ENCODE data around the gene RAB17.

Gene RAB17

DNA sequence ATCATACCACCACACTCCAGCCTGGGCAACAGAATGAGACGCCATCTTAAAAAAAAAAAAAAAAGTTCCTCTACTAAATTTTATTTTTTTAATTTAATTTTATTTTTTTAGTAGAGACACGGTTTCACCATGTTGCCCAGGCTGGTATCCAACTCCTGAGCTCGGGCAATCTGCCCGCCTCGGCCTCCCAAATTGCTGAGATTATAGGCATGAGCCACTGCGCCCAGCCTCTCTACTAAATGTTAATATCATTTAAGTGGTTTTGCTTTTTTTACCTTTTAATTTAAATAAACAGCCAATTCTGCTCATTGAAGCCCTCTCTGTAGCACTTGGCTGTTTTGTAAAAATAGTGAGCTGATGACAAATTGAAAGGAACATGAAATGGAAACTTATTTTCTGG is 9.2 kb downstream of the RAB17 start:
- Histone ChIP-seq H3K27me3 (ENCODE audit: control insufficient read depth, insufficient read depth, low read length) (no peaks in the 10 kb centered on the region), H2AFZ (no peak overlapping the region), H3K9me3 (ENCODE audit: control insufficient read depth, low read length) (no peaks in the 10 kb centered on the region), H3K4me3 (ENCODE audit: low read depth, low read length) (no peak overlapping the region), H3K79me2 (peaks cover 12% of the 10 kb centered on the region), H3K27ac (no peak overlapping the region), H3K4me2 (ENCODE audit: low read length) (no peak overlapping the region), H3K4me1 (peaks cover 10% of the 10 kb centered on the region), H3K9ac (no peak overlapping the region), H3K36me3 (ENCODE audit: control insufficient read depth, insufficient read depth, low read length) (no peaks in the 10 kb centered on the region)
- TF ChIP-seq CTCF (IDR thresholded peaks at IDR 0.05), result no peak

DNA sequence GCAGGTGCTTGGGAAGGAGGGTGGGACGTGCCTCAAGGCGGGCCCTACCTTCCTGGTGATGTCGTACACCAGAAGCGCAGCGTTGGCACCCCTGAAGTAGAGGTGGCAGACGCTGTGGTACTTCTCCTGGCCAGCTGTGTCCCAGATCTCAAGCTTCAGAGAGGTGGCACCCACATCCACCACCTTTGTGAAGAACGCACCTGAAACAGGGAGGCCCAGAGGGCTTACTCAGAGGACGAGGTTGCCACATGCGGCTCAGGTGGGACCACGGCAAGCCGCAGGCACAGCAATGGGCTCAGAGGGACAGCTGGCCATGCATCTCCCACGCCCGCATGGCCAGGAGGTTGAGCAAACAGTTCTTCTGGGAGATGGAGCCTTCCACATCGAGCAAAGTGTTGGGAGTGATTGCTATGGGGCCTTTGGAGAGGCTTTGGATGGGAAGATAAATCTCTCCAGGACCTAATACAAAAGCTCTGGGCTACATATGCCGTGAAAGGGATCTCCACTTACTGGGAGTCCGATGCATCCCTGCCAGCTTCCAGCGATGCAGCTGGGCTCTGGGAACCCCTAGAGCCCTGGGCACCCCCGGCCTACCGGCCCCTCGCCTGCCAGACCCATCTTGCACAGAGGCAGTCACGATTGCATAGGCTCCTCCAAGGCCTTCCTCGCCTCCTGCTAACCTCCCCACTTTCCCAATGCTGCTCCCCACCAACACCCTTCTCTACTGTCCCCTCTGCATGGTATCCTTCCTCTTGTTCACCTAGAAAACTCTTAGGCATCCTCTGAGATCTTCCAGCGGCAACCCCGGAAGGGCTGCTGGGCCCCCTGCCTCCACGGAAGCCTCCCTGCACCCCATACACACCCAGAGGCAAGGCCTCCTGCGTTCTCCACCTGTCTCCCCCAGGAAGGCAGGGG is 12.3 kb downstream of the RAB17 start:
- no peak overlapping the region for H2AFZ ChIP-seq
- H3K4me1 ChIP-seq, result peaks cover 8% of the 10 kb centered on the region
- no peak overlapping the region for H3K9ac ChIP-seq
- H3K79me2 ChIP-seq, result peaks cover 12% of the 10 kb centered on the region
- H3K27me3 ChIP-seq (ENCODE audit: control insufficient read depth, insufficient read depth, low read length), result no peaks in the 10 kb centered on the region
- H3K9me3 ChIP-seq (ENCODE audit: control insufficient read depth, low read length), result no peaks in the 10 kb centered on the region
- H3K36me3 ChIP-seq (ENCODE audit: control insufficient read depth, insufficient read depth, low read length), result no peaks in the 10 kb centered on the region
- no peak overlapping the region for H3K27ac ChIP-seq
- TF ChIP-seq CTCF (IDR thresholded peaks at IDR 0.05), result no peak
- no peak overlapping the region for H3K4me2 ChIP-seq (ENCODE audit: low read length)
- H3K4me3 ChIP-seq (ENCODE audit: low read depth, low read length), result no peak overlapping the region

DNA sequence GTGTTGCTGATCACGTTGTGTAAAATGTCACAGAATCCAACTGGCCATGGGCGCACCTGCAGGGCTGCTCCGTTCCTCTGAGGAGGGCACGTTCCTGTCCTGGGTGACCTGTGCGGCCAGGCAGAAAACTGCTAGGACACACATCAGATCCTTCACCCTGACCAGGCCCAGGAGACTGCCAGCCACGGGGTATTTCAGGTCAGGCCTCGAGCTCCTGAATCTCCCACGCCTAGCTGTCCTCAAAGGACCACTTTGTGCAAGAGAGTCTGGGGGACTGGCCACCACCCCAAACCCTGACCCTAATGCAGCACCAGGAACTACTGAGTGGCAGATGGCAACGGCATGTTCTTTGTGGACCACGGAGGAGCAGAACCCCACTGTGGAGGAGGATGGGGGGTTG is 13.1 kb downstream of the RAB17 start:
- no peaks in the 10 kb centered on the region for H3K27me3 ChIP-seq (ENCODE audit: control insufficient read depth, insufficient read depth, low read length)
- peaks cover 12% of the 10 kb centered on the region for H3K79me2 ChIP-seq
- H3K4me3 ChIP-seq (ENCODE audit: low read depth, low read length), result no peak overlapping the region
- H3K9me3 ChIP-seq (ENCODE audit: control insufficient read depth, low read length), result no peaks in the 10 kb centered on the region
- no peak for TF ChIP-seq CTCF (IDR thresholded peaks at IDR 0.05)
- H3K9ac ChIP-seq, result no peak overlapping the region
- H2AFZ ChIP-seq, result no peak overlapping the region
- H3K4me1 ChIP-seq, result peaks cover 14% of the 10 kb centered on the region
- H3K4me2 ChIP-seq (ENCODE audit: low read length), result no peak overlapping the region
- no peaks in the 10 kb centered on the region for H3K36me3 ChIP-seq (ENCODE audit: control insufficient read depth, insufficient read depth, low read length)
- no peak overlapping the region for H3K27ac ChIP-seq

- H3K27me3 ChIP-seq (ENCODE audit: control insufficient read depth, insufficient read depth, low read length), result no peaks in the 10 kb centered on the region
- no peaks in the 10 kb centered on the region for H3K36me3 ChIP-seq (ENCODE audit: control insufficient read depth, insufficient read depth, low read length)
- TF ChIP-seq CTCF (IDR thresholded peaks at IDR 0.05), result no peak
- H3K4me2 ChIP-seq (ENCODE audit: low read length), result no peak overlapping the region
- peaks cover 14% of the 10 kb centered on the region for H3K4me1 ChIP-seq
- H3K79me2 ChIP-seq, result peaks cover 12% of the 10 kb centered on the region
- H3K9me3 ChIP-seq (ENCODE audit: control insufficient read depth, low read length), result no peaks in the 10 kb centered on the region
- no peak overlapping the region for H3K27ac ChIP-seq
- H2AFZ ChIP-seq, result no peak overlapping the region
- no peak overlapping the region for H3K9ac ChIP-seq
- H3K4me3 ChIP-seq (ENCODE audit: low read depth, low read length), result no peak overlapping the region
Measured at GRCh38 chr2:237576974-237577373, 13.6 kb downstream of the RAB17 start.

Data from parathyroid adenoma (tissue), 2 donors.